GM23248 (cell line): ENCODE measurements around the gene MYH15.

Experiments used
- EZH2 ChIP-seq: fragments of 200-600 bp; sonication (generic); IDR thresholded peaks from 2 replicates; pipeline ENCODE4 v1.6.1; 2018; ENCODE audit warnings: antibody characterized with exemption, mild to moderate bottlenecking; ENCODE audit not compliant: insufficient read depth, poor library complexity, severe bottlenecking
- EZH2phosphoT487 ChIP-seq: fragments of 200-600 bp; sonication (generic); IDR thresholded peaks from 2 replicates; pipeline ENCODE4 v1.6.1; 2018; ENCODE audit warnings: antibody characterized with exemption, moderate library complexity, mild to moderate bottlenecking, low read depth; ENCODE audit not compliant: insufficient read depth

- TF ChIP-seq EZH2phosphoT487 (no peak), EZH2 (no peak)
Measured at GRCh38 chr3:108511490-108511889, 1.1 kb upstream of the MYH15 start.
